GM15510 (cell line): ENCODE results near the gene OGFOD3.

Experiments used
- POLR2A ChIP-seq: IDR thresholded peaks from 3 replicates; pipeline ENCODE4 v1.6.1; 2011; ENCODE audit warnings: borderline replicate concordance; ENCODE audit not compliant: insufficient read length; ENCODE audit errors: extremely low read depth

The OGFOD3 gene

GRCh38 chr17:82376042-82376730 is 42.2 kb downstream of the OGFOD3 start:
- no peak for TF ChIP-seq POLR2A

DNA sequence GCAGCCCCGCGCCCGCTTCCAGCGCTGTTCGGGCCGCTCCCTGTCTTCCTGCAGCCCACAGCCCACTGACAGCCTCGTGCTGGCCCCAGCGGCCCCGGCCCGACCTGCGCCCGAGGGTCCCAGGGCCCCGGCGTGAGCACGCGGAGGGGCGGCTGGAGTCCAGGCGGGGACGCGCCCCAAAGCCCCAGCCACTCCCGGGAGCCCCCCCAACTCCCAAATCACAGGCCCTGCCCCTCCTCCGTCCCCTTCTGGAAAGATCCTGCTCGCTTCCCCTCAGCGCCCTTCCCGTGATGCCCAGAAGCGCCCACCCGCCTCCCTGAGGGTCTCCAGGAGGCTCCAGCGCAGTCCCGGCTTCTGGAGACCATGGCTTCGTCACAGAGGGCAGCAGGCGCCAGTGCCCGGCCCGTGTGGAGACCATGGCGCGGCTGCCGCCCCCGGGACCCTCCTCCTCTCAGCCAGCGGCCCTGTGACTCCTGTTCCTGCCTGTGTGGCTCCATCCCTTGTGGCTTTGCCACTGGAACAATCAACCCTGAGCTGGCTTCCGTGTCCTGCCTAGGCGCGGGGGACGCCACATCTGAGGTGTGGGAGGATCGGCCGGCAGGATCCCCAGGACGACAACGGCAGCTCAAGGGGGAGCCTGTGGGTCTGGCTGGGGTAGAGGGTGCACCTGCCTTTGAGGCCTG is 42.9 kb downstream of the OGFOD3 start:
- no peak for TF ChIP-seq POLR2A

- TF ChIP-seq POLR2A = no peak
Measured at GRCh38 chr17:82374626-82375331, 43.6 kb downstream of the OGFOD3 start.

- TF ChIP-seq POLR2A = no peak
Measured at GRCh38 chr17:82373731-82374625, 44.4 kb downstream of the OGFOD3 start.

DNA sequence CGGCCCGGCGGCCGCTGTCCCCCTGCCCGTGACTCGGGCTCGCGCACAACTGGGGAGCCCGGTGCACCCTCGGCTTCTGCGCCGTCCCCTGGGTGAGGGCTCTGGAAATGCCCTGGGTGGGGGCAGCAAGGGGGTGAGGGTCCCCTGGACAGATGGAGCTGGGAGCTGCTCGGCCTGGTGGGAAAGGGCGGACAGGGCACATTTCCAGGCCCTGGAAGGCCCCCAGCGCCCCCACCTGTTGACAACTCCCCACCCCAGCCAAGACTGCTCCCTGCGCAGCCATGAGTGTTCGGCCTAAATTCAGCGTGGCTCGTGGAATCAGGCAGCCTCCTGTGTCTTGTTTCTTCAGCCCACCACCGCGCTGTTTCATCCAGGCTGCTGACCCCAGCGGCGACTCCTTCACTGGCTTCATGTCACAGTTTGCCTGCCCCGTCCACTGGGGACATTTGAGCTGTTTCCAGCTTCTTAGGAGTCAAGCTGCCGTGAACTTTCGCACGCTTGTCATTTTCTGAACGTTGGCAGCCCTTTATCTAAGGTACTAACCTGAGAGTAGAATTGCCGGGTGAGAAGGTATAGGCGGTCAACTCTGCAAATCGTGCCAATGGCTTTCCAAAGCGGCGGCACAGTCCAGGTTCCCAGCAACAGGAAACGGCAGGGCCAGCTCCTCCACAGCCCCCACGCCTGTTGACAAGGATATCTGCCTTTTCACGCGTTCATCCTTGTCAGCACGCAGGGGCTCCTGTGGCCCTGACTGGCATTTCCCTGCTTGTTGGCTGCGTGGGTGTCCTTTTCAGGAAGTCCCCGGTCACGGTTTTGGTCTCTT is 45.9 kb downstream of the OGFOD3 start:
- no peak for TF ChIP-seq POLR2A

DNA sequence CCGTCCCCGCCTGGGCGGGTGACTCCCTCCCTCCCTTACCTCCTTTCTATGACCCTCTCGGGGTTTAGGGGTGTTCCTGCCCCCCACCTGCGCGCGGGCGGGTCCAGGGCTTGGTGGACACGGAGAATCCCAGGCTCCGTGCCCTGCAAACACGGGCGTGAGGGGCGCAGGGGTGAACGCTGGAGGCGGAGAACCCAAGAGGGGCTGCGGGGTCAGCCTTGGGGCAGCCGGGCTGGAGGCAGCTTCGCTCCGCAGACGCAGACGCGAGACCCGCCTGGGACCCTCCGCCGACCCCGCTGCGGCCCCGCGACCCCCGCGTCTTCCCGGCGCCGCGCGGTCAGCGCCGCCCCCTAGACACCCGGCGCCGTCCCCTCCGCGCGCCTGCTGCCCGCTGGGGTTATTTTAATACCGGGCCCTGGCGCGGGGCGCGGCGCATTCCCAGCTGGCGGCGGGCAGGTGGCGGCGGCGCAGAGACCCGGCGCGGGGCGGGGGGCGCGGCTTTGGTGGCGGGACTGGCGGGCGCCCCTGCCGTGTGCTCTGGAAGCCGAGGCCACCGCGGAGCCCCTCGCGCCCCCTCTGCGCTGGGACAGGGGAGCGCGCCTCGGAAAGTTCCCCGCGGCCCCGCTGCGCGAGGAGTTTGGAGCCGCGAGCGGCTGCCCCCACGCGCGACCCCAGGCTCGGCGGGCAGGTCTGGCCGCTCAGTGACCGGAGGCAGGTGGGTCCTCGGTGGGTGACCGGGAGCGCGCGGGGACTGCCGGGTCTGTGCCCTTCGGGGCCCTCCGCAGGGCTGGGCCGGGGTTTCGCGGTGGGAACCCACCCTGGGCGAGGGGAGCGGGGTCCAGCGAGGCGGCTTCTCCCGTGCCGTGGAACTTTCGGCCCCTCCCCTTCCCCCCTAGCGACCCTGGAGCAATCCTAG is 46.8 kb downstream of the OGFOD3 start, which contains the start of gene UTS2R:
UTS2R (plus strand) TSS at position 433 of the 916 bp plus-strand sequence. CDS start 2,560 bp downstream, outside the sequence.
- TF ChIP-seq POLR2A = no peak

GRCh38 chr17:82370471-82371332 is 47.7 kb downstream of the OGFOD3 start:
- no peak for TF ChIP-seq POLR2A

DNA sequence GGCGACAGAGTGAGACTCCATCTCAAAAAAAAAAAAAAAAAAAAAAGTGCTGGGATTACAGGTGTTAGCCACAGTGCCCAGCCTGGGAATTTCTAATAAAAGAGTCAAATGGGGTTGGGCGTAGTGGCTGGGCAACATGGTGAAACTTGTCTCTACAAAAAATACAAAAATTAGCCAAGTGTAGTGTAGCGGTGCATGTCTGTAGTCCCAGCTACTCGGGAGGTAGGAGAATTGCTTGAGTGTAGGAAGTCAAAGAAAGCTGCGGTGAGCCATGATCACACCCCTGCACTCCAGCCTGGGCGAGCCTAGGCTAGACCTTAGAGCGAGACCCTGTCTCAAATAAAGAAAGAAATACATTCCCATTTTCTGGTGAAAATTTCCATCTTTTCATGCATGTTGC is 49.2 kb downstream of the OGFOD3 start:
- TF ChIP-seq POLR2A = no peak

GRCh38 chr17:82367724-82368524 is 50.5 kb downstream of the OGFOD3 start:
- TF ChIP-seq POLR2A = no peak

DNA sequence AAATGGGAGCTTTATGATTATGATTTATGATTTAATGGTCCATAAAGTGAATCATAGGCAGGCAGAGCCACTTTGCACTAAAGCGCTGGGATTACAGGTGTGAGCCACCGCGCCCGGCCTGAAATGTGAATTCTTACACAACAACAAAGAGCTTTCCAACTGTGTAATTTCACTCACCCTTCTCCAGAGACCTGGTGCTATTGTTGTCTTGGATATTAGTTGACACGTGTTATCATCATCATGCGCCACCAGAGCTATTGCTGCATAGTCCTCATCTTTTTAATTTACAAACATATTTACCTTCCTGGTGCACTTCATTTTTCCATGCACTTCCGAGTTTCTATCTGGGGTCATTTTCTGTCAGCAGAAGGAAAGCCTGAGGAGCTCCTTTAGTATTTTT is 51.6 kb downstream of the OGFOD3 start:
- no peak for TF ChIP-seq POLR2A
